Right lung (tissue), 5 donors: ENCODE results near the gene GSC2. TPM values are rescaled to one million over a fixed set of nuclear protein-coding genes. Genes with fewer than 3 reads are reported as not detected.
"Not testable (repeated sequence)": the region's sequence is repeated elsewhere in the genome, so short reads cannot be mapped to it uniquely, and the experiment has no call there.

Source experiments
- DNase-seq, 2 donors: peaks; one replicate each; pipeline ENCODE4 v3.0.0-alpha.2; 2013
- polyA plus RNA-seq, 5 donors: library from polyadenylated mRNA; unstranded; fragments of 120-200 nt; gene quantifications; one replicate each; pipeline versions ENCODE4 v1.2.1 to v1.2.3, GENCODE V29; 2013; ENCODE audit warnings: inconsistent platforms in 1 of 5, low replicate concordance in 1 of 5; ENCODE audit not compliant: insufficient read length in 5 of 5, insufficient read depth in 1 of 5

GSC2 gene
- polyA plus RNA-seq, 5 donors = not detected

- DNase-seq = peak; percentile 42 to 58
These were observed 28.1 kb upstream of the GSC2 start for GRCh38 chr22:19178065-19178656.

GRCh38 chr22:19177164-19178064 is 27.3 kb upstream of the GSC2 start:
- no peak for DNase-seq

GRCh38 chr22:19176732-19177131 is 26.6 kb upstream of the GSC2 start:
- DNase-seq = no peak

GRCh38 chr22:19176175-19176643 is 26.1 kb upstream of the GSC2 start:
- no peak for DNase-seq

- DNase-seq = no peak
These were observed 25.6 kb upstream of the GSC2 start for GRCh38 chr22:19175602-19176174.

- DNase-seq = no peak
These were observed 25.0 kb upstream of the GSC2 start for GRCh38 chr22:19175026-19175601.

GRCh38 chr22:19174106-19175025 is 24.3 kb upstream of the GSC2 start:
- DNase-seq = no peak

GRCh38 chr22:19173047-19174035 is 23.2 kb upstream of the GSC2 start:
- DNase-seq = no peak

GRCh38 chr22:19172213-19173046 is 22.3 kb upstream of the GSC2 start:
- no peak for DNase-seq

- DNase-seq = no peak
These were observed 19.8 kb upstream of the GSC2 start for GRCh38 chr22:19169947-19170318.

- DNase-seq = no peak
These were observed 19.2 kb upstream of the GSC2 start for GRCh38 chr22:19169002-19169946.

- no peak for DNase-seq
These were observed 18.2 kb upstream of the GSC2 start for GRCh38 chr22:19168088-19168890.

- DNase-seq = no peak
These were observed 17.2 kb upstream of the GSC2 start for GRCh38 chr22:19167106-19167869.

- no peak for DNase-seq
These were observed 16.3 kb upstream of the GSC2 start for GRCh38 chr22:19166421-19166820.

GRCh38 chr22:19164425-19164824 is 14.3 kb upstream of the GSC2 start:
- DNase-seq = no peak

GRCh38 chr22:19158649-19159048 is 8.6 kb upstream of the GSC2 start:
- not testable (repeated sequence) for DNase-seq
